ENCODE results near the gene PIEZO1.

PIEZO1 gene

DNA sequence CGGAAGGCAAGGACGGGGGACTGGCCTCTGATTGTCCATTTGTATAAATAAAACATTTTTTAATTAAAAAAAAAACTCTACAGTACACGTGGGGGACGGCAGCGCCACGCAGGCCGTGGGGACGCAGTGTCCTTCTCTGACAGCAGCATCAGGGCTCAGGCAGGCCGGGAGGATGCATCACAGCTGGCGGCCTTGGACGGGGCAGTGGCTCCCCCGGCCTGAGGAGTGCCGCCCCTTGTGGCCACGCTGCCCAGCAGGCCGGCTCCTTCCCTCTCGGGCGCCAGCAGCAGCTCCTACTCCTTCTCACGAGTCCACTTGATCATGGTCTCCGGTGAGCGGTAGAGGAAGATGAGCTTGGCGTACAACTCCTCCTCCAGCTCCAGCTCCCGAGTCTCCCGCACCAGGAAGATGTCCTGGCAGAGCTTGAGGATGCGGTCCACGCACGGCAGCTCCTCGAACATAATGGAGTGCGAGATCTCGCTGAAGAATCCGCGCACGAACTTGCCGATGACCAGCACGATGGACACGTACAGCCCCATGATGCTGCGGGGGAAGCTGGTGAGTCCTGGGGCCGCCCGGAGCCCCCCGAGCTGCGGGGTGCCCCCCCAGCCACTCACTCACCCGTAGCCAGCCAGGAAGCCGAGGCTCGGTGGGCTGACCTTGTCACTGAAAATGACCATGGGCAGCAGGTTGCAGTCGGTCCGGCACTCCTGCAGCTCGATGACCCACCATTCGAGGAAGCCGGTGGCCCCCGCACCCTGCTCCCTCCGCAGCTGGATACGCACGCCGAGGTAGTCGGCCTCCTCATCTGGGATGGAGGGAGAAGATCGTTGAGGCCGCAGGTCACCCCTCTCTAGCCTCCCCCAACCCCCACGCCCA is 69.5 kb downstream of the PIEZO1 start:
- no peak for DNase-seq

DNA sequence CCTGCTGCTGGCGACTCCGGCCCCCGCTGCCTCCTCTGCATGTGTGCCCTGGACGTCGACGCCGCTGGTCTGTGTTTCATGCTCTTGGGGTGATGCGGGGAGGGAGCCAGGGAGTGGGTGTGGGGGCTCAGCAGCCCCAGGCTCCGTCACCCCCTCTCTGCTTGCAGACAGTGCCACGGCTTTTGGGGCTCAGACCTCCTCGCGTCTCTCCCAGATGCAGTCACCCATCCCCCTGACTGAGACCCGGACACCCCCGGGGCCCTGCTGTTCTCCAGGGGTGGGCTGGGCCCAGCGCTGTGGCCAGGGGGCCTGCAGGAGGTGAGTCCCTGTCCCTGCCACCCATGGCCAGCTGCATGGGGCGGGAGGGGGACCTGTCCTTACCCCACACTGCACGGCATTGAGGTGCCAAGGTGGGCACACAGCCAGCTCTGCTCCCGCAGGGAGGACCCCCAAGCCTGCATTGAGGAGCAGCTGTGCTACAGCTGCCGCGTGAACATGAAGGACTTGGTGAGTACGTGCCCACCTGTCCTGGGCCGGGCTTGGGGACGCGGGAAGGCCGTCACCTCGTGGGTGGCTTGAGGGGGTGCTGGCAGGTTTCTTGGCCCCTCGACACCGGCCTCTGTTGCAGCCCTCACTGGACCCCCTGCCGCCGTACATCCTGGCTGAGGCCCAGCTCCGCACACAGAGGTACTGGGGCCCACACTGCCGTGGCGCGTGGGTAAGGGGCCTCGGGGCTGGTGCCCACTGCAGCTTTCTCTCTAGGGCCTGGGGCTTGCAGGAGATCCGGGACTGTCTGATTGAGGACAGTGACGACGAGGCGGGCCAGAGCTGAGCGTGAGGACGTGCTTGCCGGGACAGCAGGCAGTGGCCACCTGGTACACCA is 70.4 kb downstream of the PIEZO1 start:
- DNase-seq: no peak

- DNase-seq: no peak
These were observed 71.2 kb downstream of the PIEZO1 start for GRCh38 chr16:88713568-88714419.

- DNase-seq: no peak
These were observed 72.0 kb downstream of the PIEZO1 start for GRCh38 chr16:88713054-88713453.

GRCh38 chr16:88712362-88712979 is 72.5 kb downstream of the PIEZO1 start:
- no peak for DNase-seq

GRCh38 chr16:88711750-88712340 is 73.2 kb downstream of the PIEZO1 start:
- no peak for DNase-seq

- no peak for DNase-seq
These were observed 74.5 kb downstream of the PIEZO1 start for GRCh38 chr16:88710556-88710955.

- DNase-seq: no peak
These were observed 77.8 kb downstream of the PIEZO1 start for GRCh38 chr16:88706965-88707826.

DNA sequence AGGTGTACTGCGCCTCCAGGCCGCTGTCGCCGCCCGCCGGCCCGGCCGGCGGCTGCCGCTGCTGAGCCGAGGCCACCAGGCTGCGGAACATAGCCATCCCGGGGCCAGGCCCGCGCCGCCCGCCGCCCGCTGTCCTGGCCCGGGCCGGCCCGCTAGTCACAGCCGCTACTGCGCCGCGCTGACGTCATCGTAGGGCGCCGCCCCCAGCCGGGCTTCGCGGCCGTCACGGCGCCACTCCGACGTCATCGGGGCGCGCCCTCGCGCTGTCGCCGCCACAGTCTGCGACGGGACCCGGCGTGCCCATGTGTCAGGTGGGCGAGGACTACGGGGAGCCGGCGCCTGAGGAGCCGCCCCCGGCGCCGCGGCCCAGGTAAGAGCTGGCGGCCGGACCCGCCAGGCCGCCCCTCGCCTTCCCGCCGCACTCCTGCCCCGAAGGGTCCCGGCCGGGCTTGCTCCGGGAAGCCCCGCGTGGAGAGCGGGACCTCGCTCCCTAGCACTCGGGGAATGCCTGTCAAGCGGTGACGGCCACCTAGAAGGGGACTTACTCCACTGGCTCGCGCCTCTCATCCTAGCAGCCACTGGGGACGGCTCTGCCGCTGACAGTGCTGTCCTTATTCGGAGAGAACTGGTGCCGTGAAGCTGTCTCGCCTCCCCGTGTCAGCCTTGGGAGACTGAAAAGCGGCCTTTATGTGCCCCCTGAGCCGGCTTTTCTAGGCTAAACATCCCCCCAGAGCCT is 78.6 kb downstream of the PIEZO1 start, which contains the start of the genes CTU2 and RNF166:
CTU2 (plus strand) TSS at position 275 of the 736 bp plus-strand sequence; CDS start at position 303, 28 bp downstream.
RNF166 (minus strand) TSS at position 180 of the 736 bp plus-strand sequence; CDS start at position 97, 83 bp downstream.
- peak; percentile 94 for DNase-seq

DNA sequence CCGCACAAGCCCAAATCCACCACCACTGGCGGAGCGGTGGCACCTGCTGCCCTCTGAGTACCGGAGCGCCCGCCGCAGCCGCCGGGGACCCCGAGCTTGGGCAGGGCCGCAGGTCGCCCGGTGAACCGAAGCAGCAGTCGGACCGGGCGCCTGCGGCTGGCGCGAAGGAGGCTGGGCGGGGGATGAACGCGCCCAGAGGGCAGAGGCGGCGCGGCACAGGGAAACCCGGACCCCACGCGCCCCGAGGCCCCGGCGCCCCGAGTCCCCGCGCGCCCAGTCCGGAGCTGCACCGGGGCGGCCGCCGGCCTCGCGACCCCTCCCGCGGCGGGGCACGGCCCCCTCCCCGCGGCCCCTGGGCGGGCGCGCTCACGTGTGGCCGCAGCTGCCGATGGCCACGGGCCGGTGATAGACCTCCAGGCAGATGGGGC is 79.2 kb downstream of the PIEZO1 start:
- no peak for DNase-seq

- DNase-seq: no peak
These were observed 79.8 kb downstream of the PIEZO1 start for GRCh38 chr16:88705076-88705684.

- peak; percentile 64 for DNase-seq
These were observed 81.3 kb downstream of the PIEZO1 start for GRCh38 chr16:88703486-88704309.

GRCh38 chr16:88702371-88703210 is 82.4 kb downstream of the PIEZO1 start:
- no peak for DNase-seq

DNA sequence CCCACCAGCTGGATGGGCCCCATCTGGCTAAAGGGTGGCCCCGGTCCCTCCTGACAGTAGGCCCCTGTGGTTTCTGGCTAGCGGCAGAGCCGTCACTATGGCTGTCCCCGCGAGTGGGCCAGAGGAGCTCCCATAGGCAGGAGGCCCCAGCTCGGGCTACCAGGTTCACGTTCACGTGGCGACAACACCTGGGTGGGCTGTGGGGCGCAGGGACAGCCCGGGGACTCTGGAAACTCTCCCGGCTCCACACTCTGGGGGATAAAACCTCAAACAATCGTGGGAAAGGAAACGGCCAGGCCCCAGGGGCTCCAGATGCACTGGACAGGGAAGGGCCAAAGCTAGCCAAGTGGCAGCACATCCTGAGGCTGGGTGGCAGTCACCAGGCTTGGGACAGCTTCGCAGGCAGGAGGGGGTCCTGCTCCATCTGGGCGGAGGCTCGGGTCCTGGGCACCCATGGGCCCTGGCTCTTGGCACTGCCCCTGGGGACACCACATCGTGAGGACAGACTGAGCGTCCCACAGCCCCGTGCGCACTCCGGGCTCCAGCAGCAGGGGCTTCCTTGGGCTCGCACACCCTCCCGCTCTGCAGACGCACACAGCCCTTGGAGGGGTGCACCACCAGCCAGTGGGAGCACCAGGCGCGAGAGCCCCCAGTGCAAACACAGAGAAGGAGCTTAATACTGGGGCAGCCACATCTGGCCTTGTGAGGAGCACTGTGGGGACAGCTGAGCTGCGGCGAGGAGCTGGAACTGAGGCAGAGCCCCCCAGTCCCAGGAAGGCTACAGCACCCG is 83.2 kb downstream of the PIEZO1 start:
- no peak for DNase-seq

DNA sequence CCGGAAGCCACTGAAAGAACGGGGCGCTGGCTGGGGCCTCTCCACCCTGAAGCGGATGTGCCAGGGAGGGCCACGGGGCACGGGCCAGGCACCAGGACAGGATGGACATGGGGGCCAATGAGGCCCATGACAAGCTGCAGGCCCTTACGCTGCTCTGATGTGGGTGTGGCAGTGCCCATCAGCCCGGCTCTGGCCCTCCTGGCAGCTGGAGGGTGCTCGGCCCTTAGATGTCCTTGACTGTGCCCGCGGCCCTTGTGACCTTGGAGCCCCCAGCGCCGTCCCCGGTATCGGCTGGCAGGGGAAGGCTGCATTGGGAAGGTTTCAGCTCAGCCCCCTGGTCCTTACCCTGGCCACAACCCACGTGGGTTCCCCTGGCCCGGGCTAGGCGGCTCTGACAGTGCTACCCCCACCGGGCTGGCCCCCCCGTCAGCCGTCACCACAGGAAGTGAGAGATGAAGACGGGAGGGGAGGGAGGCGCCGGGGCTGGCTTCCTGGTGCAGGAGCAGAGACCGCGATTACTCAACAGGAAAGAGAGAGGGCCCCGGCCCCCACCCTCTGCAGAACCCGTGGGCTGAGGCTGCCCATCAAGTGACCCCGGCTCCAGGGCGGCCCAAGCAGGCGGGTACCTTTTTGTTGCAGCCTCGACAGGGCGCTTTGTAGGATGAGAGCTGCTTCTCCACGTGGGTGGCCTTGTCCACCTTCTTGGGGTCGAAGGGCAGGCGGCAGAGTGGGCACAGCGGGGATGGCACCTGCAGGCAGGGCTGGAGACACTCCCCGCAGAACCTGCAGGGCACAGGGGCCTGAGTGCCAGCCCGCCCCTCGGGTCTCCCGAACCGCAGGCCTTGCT is 84.2 kb downstream of the PIEZO1 start:
- DNase-seq: peak; percentile 92

DNA sequence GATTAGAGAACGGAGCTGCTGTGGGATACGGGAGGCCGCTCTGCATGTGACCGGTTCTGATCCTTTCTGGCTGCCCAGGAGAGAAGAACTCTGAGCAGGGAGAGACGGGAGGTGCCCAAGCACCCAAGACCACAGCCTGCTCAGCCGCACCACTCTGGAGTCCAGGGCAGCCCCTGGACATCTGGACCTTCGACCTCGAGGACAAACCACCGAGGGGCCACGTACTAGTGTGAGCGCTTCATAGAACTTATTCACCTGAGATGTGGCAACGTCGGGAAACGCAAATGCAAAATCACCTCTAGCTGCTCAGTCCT is 84.7 kb downstream of the PIEZO1 start:
- DNase-seq: no peak

Measured in activated naive CD4-positive, alpha-beta T cell treated with anti-CD3 and anti-CD28 coated beads, Interleukin-2, amount 50 U/mL, for 16 hours (primary cell).